A549 (cell line): ENCODE results near the gene CDC14A.

Experiments
- CTCF ChIP-seq: fragments of >200 bp; sonication (Bioruptor Twin); formaldehyde crosslinking; IDR thresholded peaks from 3 replicates; pipeline ENCODE4 v1.5.1; 2016
- EP300 ChIP-seq, 2 experiments: fragments of >200 bp; sonication (Bioruptor Twin); formaldehyde crosslinking; IDR thresholded peaks; 2 replicates in 1 of 2; 3 replicates in 1 of 2; pipeline ENCODE4 v1.6.1; 2016 to 2017
- HDAC2 ChIP-seq: fragments of 200-600 bp; sonication (generic); IDR thresholded peaks from 2 replicates; pipeline ENCODE4 v1.6.1; 2016
- KDM1A ChIP-seq: fragments of 200-600 bp; sonication (generic); IDR thresholded peaks from 2 replicates; pipeline ENCODE4 v1.6.1; 2016; ENCODE audit warnings: low read depth, mild to moderate bottlenecking
- MYC ChIP-seq: IDR thresholded peaks from 2 replicates; pipeline ENCODE4 v1.6.1; 2012; ENCODE audit warnings: mild to moderate bottlenecking, inconsistent platforms, low read length, improper control_type of control experiment, borderline replicate concordance
- POLR2A ChIP-seq: IDR thresholded peaks from 2 replicates; pipeline ENCODE4 v1.6.1; 2012; ENCODE audit warnings: mild to moderate bottlenecking, low read length
- RAD21 ChIP-seq, 2 experiments: fragments of >200 bp in 1 of 2; sonication (Bioruptor Twin) in 1 of 2; formaldehyde crosslinking in 1 of 2; IDR thresholded peaks in 1 of 2; conservative IDR thresholded peaks in 1 of 2; 2 replicates in 1 of 2; 3 replicates in 1 of 2; pipeline ENCODE4 v1.6.1; 2012 to 2018; ENCODE audit warnings: inconsistent platforms in 1 of 2
- SREBF2 ChIP-seq: fragments of 450-650 bp; IDR thresholded peaks from 2 replicates; pipeline ENCODE4 v1.6.1; 2014; ENCODE audit warnings: mild to moderate bottlenecking, moderate library complexity
- USF2 ChIP-seq: fragments of 450-650 bp; IDR thresholded peaks from 2 replicates; pipeline ENCODE4 v1.6.1; 2014; ENCODE audit warnings: antibody characterized with exemption

- no peak for TF ChIP-seq POLR2A
- TF ChIP-seq EP300 (IDR thresholded peaks at IDR 0.05): no peak
- no peak for TF ChIP-seq MYC
- TF ChIP-seq CTCF: no peak
- TF ChIP-seq HDAC2: no peak
- no peak for TF ChIP-seq USF2
- no peak for TF ChIP-seq RAD21 (conservative IDR thresholded peaks at IDR 0.05 in 1 of 2, IDR thresholded peaks at IDR 0.05 in 1 of 2)
- no peak for TF ChIP-seq SREBF2
- TF ChIP-seq KDM1A: no peak
Observed at GRCh38 chr1:100304921-100305320, 47.4 kb upstream of the CDC14A start.
